ENCODE measurements around the gene SYTL3.

- TF ChIP-seq CTCF (optimal IDR thresholded peaks at IDR 0.05 in 1 of 3, IDR thresholded peaks at IDR 0.05 in 1 of 3, conservative IDR thresholded peaks at IDR 0.05 in 1 of 3; ENCODE audit: extremely low read depth in 1 of 3, insufficient read depth in 2 of 3, low read length in 3 of 3) (no peak), EZH2 (IDR thresholded peaks at IDR 0.05; ENCODE audit: low read length) (no peak)
Measured at GRCh38 chr6:158758941-158759479, 109.2 kb downstream of the SYTL3 start.

Measured in keratinocyte (primary cell).